ENCODE measurements around the gene SPPL3. TPM values are rescaled to one million over a fixed set of nuclear protein-coding genes. Genes with fewer than 3 reads are reported as not detected.
A peak's percentile ranks its signal among the peaks of the same experiment; 100 is the strongest.

The SPPL3 gene
- total and polyA plus RNA-seq, 4 donors: 14.2 to 52.3 (median 29.6) TPM

- Histone ChIP-seq H3K9me3 (ENCODE audit: control insufficient read depth in 4 of 4, insufficient read depth in 3 of 4, low read length in 3 of 4) (no peaks in the 10 kb centered on the region), H3K4me3 (no peak overlapping the region), H3K9ac (ENCODE audit: insufficient read depth in 1 of 2, low read length in 2 of 2) (no peak overlapping the region), H3K27me3 (ENCODE audit: control insufficient read depth in 3 of 3, insufficient read depth in 3 of 3, low read length in 2 of 3) (no peaks in the 10 kb centered on the region), H3K36me3 (ENCODE audit: control insufficient read depth in 4 of 4, insufficient read depth in 4 of 4, low read length in 4 of 4) (peaks cover 0 to 8% (median 3%) of the 10 kb centered on the region in 4 donors), H3K27ac (ENCODE audit: low read depth in 1 of 2, low read length in 1 of 2) (peak overlapping the region in 1 of 2 donors; percentile 41), H3K4me1 (ENCODE audit: control insufficient read depth in 5 of 5, insufficient read depth in 5 of 5, low read length in 5 of 5) (peaks cover 0 to 7% (median 5%) of the 10 kb centered on the region in 5 donors)
- TF ChIP-seq, protein P1, sequence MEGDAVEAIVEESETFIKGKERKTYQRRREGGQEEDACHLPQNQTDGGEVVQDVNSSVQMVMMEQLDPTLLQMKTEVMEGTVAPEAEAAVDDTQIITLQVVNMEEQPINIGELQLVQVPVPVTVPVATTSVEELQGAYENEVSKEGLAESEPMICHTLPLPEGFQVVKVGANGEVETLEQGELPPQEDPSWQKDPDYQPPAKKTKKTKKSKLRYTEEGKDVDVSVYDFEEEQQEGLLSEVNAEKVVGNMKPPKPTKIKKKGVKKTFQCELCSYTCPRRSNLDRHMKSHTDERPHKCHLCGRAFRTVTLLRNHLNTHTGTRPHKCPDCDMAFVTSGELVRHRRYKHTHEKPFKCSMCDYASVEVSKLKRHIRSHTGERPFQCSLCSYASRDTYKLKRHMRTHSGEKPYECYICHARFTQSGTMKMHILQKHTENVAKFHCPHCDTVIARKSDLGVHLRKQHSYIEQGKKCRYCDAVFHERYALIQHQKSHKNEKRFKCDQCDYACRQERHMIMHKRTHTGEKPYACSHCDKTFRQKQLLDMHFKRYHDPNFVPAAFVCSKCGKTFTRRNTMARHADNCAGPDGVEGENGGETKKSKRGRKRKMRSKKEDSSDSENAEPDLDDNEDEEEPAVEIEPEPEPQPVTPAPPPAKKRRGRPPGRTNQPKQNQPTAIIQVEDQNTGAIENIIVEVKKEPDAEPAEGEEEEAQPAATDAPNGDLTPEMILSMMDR (IDR thresholded peaks at IDR 0.05; ENCODE audit: control extremely low read depth, extremely low read depth): no peak
- DNase-seq (peak in 1 of 3 donors; percentile 49), ATAC-seq (ENCODE audit: insufficient read depth, low FRiP score) (no peak)
- WGBS, 2 donors: 58 to 59% methylated on average over 7 of the region's 7 CpGs
Measured at GRCh38 chr12:120774169-120774916, 129.8 kb downstream of the SPPL3 start.

- WGBS, 2 donors: 89 to 91% methylated on average over 11 of the region's 11 CpGs
Measured at GRCh38 chr12:120771097-120771496, 133.1 kb downstream of the SPPL3 start.

GRCh38 chr12:120767071-120768024 lies 136.8 kb downstream of the SPPL3 start:
- no peak overlapping the region for H3K4me3 ChIP-seq
- ATAC-seq (ENCODE audit: insufficient read depth, low FRiP score): no peak
- no peak overlapping the region for H3K9ac ChIP-seq (ENCODE audit: insufficient read depth in 1 of 2, low read length in 2 of 2)
- no peaks in the 10 kb centered on the region for H3K4me1 ChIP-seq (ENCODE audit: control insufficient read depth in 5 of 5, insufficient read depth in 5 of 5, low read length in 5 of 5)
- DNase-seq: peak; percentile 67 to 84 (median 73)
- WGBS, 2 donors: 77 to 82% methylated on average over 11 of the region's 11 CpGs
- TF ChIP-seq, protein P1 (IDR thresholded peaks at IDR 0.05; ENCODE audit: control extremely low read depth, extremely low read depth): no peak
- no peaks in the 10 kb centered on the region for H3K27me3 ChIP-seq (ENCODE audit: control insufficient read depth in 3 of 3, insufficient read depth in 3 of 3, low read length in 2 of 3)
- H3K36me3 ChIP-seq (ENCODE audit: control insufficient read depth in 4 of 4, insufficient read depth in 4 of 4, low read length in 4 of 4): peaks cover 26 to 48% (median 37%) of the 10 kb centered on the region in 4 donors
- no peaks in the 10 kb centered on the region for H3K9me3 ChIP-seq (ENCODE audit: control insufficient read depth in 4 of 4, insufficient read depth in 3 of 4, low read length in 3 of 4)
- peak overlapping the region in 1 of 2 donors; percentile 51 for H3K27ac ChIP-seq (ENCODE audit: low read depth in 1 of 2, low read length in 1 of 2)

More at GRCh38 chr12:120771097-120771496, 133.1 kb downstream of the SPPL3 start:
- peaks cover 0 to 7% (median 5%) of the 10 kb centered on the region in 5 donors for H3K4me1 ChIP-seq (ENCODE audit: control insufficient read depth in 5 of 5, insufficient read depth in 5 of 5, low read length in 5 of 5)
- no peaks in the 10 kb centered on the region for H3K27me3 ChIP-seq (ENCODE audit: control insufficient read depth in 3 of 3, insufficient read depth in 3 of 3, low read length in 2 of 3)
- H3K9ac ChIP-seq (ENCODE audit: insufficient read depth in 1 of 2, low read length in 2 of 2): no peak overlapping the region
- H3K27ac ChIP-seq (ENCODE audit: low read depth in 1 of 2, low read length in 1 of 2): no peak overlapping the region
- H3K36me3 ChIP-seq (ENCODE audit: control insufficient read depth in 4 of 4, insufficient read depth in 4 of 4, low read length in 4 of 4): peaks cover 17 to 32% (median 31%) of the 10 kb centered on the region in 4 donors
- no peak overlapping the region for H3K4me3 ChIP-seq
- TF ChIP-seq, protein P1 (IDR thresholded peaks at IDR 0.05; ENCODE audit: control extremely low read depth, extremely low read depth): no peak
- H3K9me3 ChIP-seq (ENCODE audit: control insufficient read depth in 4 of 4, insufficient read depth in 3 of 4, low read length in 3 of 4): no peaks in the 10 kb centered on the region
- no peak for DNase-seq
- no peak for ATAC-seq (ENCODE audit: insufficient read depth, low FRiP score)
